Measurements from ENCODE around the gene YTHDF2. TPM values are rescaled to one million over a fixed set of nuclear protein-coding genes. Genes with fewer than 3 reads are reported as not detected.

The YTHDF2 gene
- total RNA-seq = 46.5 and 48.9 TPM in 2 replicates

DNA sequence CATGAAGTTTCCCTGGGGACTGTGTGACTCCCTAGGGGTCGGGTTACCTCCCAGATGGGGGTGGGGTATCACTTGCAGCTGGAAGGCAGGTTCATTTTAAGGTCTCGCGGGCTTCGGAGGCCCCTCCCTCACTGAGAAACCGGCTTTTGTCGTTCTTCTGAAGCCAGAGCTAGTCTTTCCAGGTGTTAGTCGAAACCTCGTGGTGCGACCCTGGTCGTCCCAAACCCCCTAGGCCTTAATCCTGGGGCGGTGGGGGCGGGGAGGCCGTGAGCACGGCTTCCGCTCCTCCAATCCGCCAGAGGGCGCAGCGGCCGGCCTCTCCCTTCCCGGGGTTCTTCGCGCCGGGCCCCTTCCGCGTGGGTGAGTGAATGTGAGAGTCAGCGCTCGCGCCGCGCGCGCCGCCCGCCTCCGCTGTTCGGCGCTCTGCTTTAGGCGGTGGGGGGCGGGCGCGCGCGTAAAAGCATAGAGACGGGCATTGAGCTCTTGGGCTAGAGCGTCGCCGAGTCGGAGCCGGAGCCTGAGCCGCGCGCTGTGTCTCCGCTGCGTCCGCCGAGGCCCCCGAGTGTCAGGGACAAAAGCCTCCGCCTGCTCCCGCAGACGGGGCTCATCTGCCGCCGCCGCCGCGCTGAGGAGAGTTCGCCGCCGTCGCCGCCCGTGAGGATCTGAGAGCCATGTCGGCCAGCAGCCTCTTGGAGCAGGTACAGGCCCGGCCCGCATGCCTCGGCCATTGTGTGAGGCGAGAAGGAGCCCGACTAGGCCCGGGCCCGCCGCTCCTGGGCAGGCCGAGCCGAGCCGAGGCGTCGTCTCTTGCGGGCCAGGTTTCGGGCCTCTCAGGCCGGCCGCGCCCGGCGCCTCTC is at the start of gene YTHDF2:
TSS of gene YTHDF2 (plus strand) at position 491 of the 857 bp plus-strand sequence. CDS start at position 672, 181 bp downstream.

DNA sequence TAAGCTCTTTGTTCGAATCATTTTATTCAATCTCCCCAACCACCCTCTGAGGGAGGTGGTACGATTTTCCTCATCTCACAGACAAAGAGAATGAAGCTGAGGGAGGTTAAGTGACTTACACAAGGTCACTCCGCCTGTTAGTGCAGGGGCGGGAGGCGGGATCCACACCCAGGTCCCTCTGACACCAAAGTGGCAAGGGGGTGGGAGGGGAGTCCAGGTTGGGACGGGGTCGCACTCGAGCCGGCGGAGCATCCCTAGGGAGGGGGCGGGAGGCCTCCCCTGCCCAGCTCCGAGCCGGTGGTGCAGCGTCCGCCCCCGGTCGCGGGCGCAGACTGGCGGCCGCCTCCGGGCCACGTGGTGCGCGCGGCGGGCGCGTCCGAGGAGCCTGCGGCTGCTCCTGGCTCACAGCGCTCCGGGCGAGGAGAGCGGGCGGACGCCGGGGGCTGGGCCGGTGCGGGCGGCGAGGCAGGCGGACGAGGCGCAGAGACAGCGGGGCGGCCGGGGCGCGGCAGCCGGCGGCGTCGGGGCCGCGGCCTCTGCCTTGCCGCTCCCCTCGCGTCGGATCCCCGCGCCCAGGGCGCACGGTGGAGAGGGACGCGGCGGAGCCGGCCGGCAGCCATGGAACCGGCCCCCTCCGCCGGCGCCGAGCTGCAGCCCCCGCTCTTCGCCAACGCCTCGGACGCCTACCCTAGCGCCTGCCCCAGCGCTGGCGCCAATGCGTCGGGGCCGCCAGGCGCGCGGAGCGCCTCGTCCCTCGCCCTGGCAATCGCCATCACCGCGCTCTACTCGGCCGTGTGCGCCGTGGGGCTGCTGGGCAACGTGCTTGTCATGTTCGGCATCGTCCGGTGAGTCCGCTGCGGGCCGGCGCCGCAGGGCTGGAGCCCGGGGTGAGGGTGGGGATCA is 75.3 kb downstream of the YTHDF2 start, which contains the start of gene OPRD1:
TSS of gene OPRD1 (plus strand) at position 405 of the 903 bp plus-strand sequence. CDS start at position 619, 214 bp downstream.

Other genes with a start within 250 kb of the YTHDF2 start
- 45.9 and 47.2 TPM in 2 replicates for gene RCC1, start 230.9 kb upstream of the YTHDF2 start, total RNA-seq
- gene TRNAU1AP, start 183.9 kb upstream of the YTHDF2 start, total RNA-seq = 19.2 and 21.0 TPM in 2 replicates
- gene RAB42, start 144.7 kb upstream of the YTHDF2 start, total RNA-seq = 2.2 and 5.7 TPM in 2 replicates
- gene TAF12, start 93.9 kb upstream of the YTHDF2 start, total RNA-seq = 34.2 and 34.8 TPM in 2 replicates
- gene RNU11, start 88.3 kb upstream of the YTHDF2 start, total RNA-seq = not detected in 2 replicates
- 8.4 and 10.2 TPM in 2 replicates for gene GMEB1, start 68.2 kb upstream of the YTHDF2 start, total RNA-seq
- under 0.01 and 0.13 TPM in 2 replicates for gene OPRD1, start 75.2 kb downstream of the YTHDF2 start, total RNA-seq
- 12.6 and 15.3 TPM in 2 replicates for gene EPB41, start 177.6 kb downstream of the YTHDF2 start, total RNA-seq

All from smooth muscle cell of the pulmonary artery (primary cell).